HCT116 (cell line): ENCODE results near the gene IGLL1.

Source experiments
- EGR1 ChIP-seq: IDR thresholded peaks from 2 replicates; pipeline ENCODE4 v1.6.1; 2012; ENCODE audit warnings: low read depth
- EZH2 ChIP-seq: fragments of 200-600 bp; sonication (generic); IDR thresholded peaks from 2 replicates; pipeline ENCODE4 v1.6.1; 2017; ENCODE audit warnings: antibody characterized with exemption, mixed run types
- EZH2phosphoT487 ChIP-seq: fragments of 200-600 bp; IDR thresholded peaks from 2 replicates; pipeline ENCODE4 v1.6.1; 2018; ENCODE audit warnings: antibody characterized with exemption, borderline replicate concordance
- JUND ChIP-seq: IDR thresholded peaks from 2 replicates; pipeline ENCODE4 v1.6.1; 2012
- POLR2A ChIP-seq: IDR thresholded peaks from 2 replicates; pipeline ENCODE4 v1.7.0; 2011; ENCODE audit warnings: borderline replicate concordance; ENCODE audit not compliant: insufficient read depth, insufficient read length; ENCODE audit errors: extremely low read depth
- POLR2AphosphoS5 ChIP-seq: IDR thresholded peaks from 2 replicates; pipeline ENCODE4 v1.6.1; 2011; ENCODE audit warnings: mild to moderate bottlenecking, low read depth, low read length, moderate library complexity
- TCF7L2 ChIP-seq: IDR thresholded peaks from 2 replicates; pipeline ENCODE4 v1.7.0; 2011; ENCODE audit warnings: borderline replicate concordance, inconsistent platforms; ENCODE audit not compliant: insufficient read depth, insufficient read length; ENCODE audit errors: extremely low read depth
- ZFX ChIP-seq: fragments of 450-650 bp; IDR thresholded peaks from 2 replicates; pipeline ENCODE4 v1.6.1; 2017
- ZNF274 ChIP-seq: fragments of 200-500 bp; sonication (Bioruptor generic); IDR thresholded peaks from 2 replicates; pipeline ENCODE4 v1.6.1; 2014; ENCODE audit warnings: mild to moderate bottlenecking, low read depth, low read length, inconsistent platforms
- TF ChIP-seq, protein P1 (sequence below), 3 experiments: fragments of 200-600 bp in 1 of 3; sonication (generic) in 1 of 3; IDR thresholded peaks in 2 of 3; conservative IDR thresholded peaks in 1 of 3; 2 replicates each; pipeline ENCODE4 v1.5.1; 2012 to 2017; ENCODE audit warnings: low read depth in 2 of 3, low read length in 2 of 3, antibody characterized with exemption in 1 of 3, borderline replicate concordance in 1 of 3, control low read depth in 1 of 3, mild to moderate bottlenecking in 1 of 3, mixed read lengths in 1 of 3, mixed run types in 1 of 3, moderate library complexity in 1 of 3; ENCODE audit not compliant: insufficient read depth in 1 of 3
- TF ChIP-seq, protein P2 (sequence below): IDR thresholded peaks from 2 replicates; pipeline ENCODE4 v1.6.1; 2012; ENCODE audit warnings: low read depth
- TF ChIP-seq, protein P3 (sequence below): IDR thresholded peaks from 2 replicates; pipeline ENCODE4 v1.6.1; 2012
- TF ChIP-seq, protein P4 (sequence below): IDR thresholded peaks from 2 replicates; pipeline ENCODE4 v1.6.1; 2012

DNA sequence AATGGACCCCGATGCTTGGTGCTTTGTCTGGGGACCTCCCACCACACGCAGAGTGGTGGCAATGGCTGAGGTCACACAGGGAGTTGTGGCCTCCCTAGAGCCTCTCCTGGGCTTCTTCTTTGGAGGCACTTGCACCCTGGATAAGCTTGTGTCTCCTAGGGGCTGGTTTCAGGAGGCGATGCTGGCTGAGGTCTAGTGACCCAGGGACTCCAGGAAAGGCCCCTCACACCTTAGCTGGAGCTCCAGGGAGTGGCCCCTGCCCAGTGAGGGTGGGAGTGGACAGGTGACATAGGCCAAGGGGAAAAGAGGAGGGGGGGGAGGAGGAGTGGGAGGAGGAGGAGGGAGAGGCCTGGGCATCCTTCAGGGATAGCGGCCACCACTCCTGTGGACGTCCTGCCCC lies 810 bp downstream of the IGLL1 start:
- TF ChIP-seq, protein P1, sequence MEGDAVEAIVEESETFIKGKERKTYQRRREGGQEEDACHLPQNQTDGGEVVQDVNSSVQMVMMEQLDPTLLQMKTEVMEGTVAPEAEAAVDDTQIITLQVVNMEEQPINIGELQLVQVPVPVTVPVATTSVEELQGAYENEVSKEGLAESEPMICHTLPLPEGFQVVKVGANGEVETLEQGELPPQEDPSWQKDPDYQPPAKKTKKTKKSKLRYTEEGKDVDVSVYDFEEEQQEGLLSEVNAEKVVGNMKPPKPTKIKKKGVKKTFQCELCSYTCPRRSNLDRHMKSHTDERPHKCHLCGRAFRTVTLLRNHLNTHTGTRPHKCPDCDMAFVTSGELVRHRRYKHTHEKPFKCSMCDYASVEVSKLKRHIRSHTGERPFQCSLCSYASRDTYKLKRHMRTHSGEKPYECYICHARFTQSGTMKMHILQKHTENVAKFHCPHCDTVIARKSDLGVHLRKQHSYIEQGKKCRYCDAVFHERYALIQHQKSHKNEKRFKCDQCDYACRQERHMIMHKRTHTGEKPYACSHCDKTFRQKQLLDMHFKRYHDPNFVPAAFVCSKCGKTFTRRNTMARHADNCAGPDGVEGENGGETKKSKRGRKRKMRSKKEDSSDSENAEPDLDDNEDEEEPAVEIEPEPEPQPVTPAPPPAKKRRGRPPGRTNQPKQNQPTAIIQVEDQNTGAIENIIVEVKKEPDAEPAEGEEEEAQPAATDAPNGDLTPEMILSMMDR (IDR thresholded peaks at IDR 0.05 in 2 of 3, conservative IDR thresholded peaks at IDR 0.05 in 1 of 3; ENCODE audit: borderline replicate concordance in 1 of 3, insufficient read depth in 1 of 3, low read depth in 2 of 3, low read length in 2 of 3), result no peak
- TF ChIP-seq POLR2A (no peak), EGR1 (no peak), JUND (no peak), ZNF274 (no peak), TCF7L2 (no peak), EZH2 (no peak), POLR2AphosphoS5 (no peak), ZFX (no peak), EZH2phosphoT487 (no peak)
- TF ChIP-seq, protein P2, sequence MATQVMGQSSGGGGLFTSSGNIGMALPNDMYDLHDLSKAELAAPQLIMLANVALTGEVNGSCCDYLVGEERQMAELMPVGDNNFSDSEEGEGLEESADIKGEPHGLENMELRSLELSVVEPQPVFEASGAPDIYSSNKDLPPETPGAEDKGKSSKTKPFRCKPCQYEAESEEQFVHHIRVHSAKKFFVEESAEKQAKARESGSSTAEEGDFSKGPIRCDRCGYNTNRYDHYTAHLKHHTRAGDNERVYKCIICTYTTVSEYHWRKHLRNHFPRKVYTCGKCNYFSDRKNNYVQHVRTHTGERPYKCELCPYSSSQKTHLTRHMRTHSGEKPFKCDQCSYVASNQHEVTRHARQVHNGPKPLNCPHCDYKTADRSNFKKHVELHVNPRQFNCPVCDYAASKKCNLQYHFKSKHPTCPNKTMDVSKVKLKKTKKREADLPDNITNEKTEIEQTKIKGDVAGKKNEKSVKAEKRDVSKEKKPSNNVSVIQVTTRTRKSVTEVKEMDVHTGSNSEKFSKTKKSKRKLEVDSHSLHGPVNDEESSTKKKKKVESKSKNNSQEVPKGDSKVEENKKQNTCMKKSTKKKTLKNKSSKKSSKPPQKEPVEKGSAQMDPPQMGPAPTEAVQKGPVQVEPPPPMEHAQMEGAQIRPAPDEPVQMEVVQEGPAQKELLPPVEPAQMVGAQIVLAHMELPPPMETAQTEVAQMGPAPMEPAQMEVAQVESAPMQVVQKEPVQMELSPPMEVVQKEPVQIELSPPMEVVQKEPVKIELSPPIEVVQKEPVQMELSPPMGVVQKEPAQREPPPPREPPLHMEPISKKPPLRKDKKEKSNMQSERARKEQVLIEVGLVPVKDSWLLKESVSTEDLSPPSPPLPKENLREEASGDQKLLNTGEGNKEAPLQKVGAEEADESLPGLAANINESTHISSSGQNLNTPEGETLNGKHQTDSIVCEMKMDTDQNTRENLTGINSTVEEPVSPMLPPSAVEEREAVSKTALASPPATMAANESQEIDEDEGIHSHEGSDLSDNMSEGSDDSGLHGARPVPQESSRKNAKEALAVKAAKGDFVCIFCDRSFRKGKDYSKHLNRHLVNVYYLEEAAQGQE, result no peak
- TF ChIP-seq, protein P3, sequence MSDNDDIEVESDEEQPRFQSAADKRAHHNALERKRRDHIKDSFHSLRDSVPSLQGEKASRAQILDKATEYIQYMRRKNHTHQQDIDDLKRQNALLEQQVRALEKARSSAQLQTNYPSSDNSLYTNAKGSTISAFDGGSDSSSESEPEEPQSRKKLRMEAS, result no peak
- TF ChIP-seq, protein P4, sequence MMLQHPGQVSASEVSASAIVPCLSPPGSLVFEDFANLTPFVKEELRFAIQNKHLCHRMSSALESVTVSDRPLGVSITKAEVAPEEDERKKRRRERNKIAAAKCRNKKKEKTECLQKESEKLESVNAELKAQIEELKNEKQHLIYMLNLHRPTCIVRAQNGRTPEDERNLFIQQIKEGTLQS, result no peak
